ENCODE data around the gene CNIH3.

- TF ChIP-seq CTCF (IDR thresholded peaks at IDR 0.05) (no peak), POLR2A (IDR thresholded peaks at IDR 0.05) (no peak), POLR2AphosphoS5 (IDR thresholded peaks at IDR 0.05) (no peak)
Measured at GRCh38 chr1:224583774-224584173, 32.3 kb upstream of the CNIH3 start.
